Gastrocnemius medialis (tissue), 4 donors: ENCODE results near the gene NOC4L. TPM values are rescaled to one million over a fixed set of nuclear protein-coding genes. Genes with fewer than 3 reads are reported as not detected.

ENCODE experiments used
- ATAC-seq, 2 donors: fragments of 150-250 bp; one replicate each; pipeline ENCODE4 v1.9.1; 2016
- DNase-seq, 2 donors: peaks; one replicate each; pipeline ENCODE4 v3.0.0-alpha.2; 2019
- H3K27ac ChIP-seq, 4 donors: fragments of 200-600 bp; sonication (generic); 1 replicate in 1 of 4; 2 replicates in 3 of 4; pipeline ENCODE4 v1.5.1; 2016 to 2018; ENCODE audit warnings: mild to moderate bottlenecking in 2 of 4, moderate library complexity in 1 of 4
- H3K27me3 ChIP-seq, 3 donors: fragments of 200-600 bp; sonication (generic) in 2 of 3; 1 replicate in 1 of 3; 2 replicates in 2 of 3; pipeline versions ENCODE4 v1.5.1 to v1.6.0; 2016 to 2019; ENCODE audit warnings: mild to moderate bottlenecking in 1 of 3, moderate library complexity in 1 of 3
- H3K36me3 ChIP-seq, 2 donors: fragments of 200-600 bp; sonication (generic) in 1 of 2; one replicate each; pipeline ENCODE4 v1.5.1; 2017 to 2018
- H3K4me1 ChIP-seq, 2 donors: fragments of 200-600 bp; sonication (generic) in 1 of 2; one replicate each; pipeline ENCODE4 v1.5.1; 2016 to 2017; ENCODE audit warnings: mild to moderate bottlenecking in 2 of 2
- H3K4me3 ChIP-seq, 4 donors: fragments of 200-600 bp; sonication (generic) in 3 of 4; 1 replicate in 1 of 4; 2 replicates in 3 of 4; pipeline ENCODE4 v1.5.1; 2016 to 2019; ENCODE audit warnings: mild to moderate bottlenecking in 2 of 4
- H3K9me3 ChIP-seq, 3 donors: fragments of 200-600 bp; sonication (generic) in 2 of 3; 1 replicate in 1 of 3; 2 replicates in 2 of 3; pipeline ENCODE4 v1.5.1; 2016 to 2019
- POLR2A ChIP-seq, 2 donors: fragments of 450-650 bp; IDR thresholded peaks; one replicate each; pipeline ENCODE4 v1.6.1; 2017; ENCODE audit warnings: antibody characterized with exemption in 2 of 2, mild to moderate bottlenecking in 2 of 2, moderate library complexity in 2 of 2
- in situ Hi-C, 4 donors: fragments of 200-750 bp; cut with MboI; loops; one replicate each; pipeline versions ENCODE4 v1.15.0 to v1.8.0; 2017; ENCODE audit warnings: low sequenced_read_pairs in 4 of 4
- intact Hi-C: fragments of 100-400 bp; cut with DNase I; formaldehyde crosslinking; loops from one replicate; pipeline ENCODE4 v1.15.1; 2023; ENCODE audit warnings: low total_unique reads
- total RNA-seq, 4 donors: library from RNA; depleted of rRNA; stranded (reverse); fragments of >200 nt; gene quantifications; one replicate each; pipeline versions ENCODE4 v1.1.0 to v1.2.3, GENCODE V29; 2016
- TF ChIP-seq, protein P1 (sequence below), 5 experiments: fragments of 450-650 bp in 3 of 5; fragments of 200-600 bp in 2 of 5; sonication (generic) in 2 of 5; IDR thresholded peaks in 4 of 5; conservative IDR thresholded peaks in 1 of 5; 1 replicate in 4 of 5; 2 replicates in 1 of 5; pipeline ENCODE4 v1.5.1; 2016 to 2019; ENCODE audit warnings: antibody characterized with exemption in 5 of 5, mild to moderate bottlenecking in 3 of 5, moderate library complexity in 3 of 5

Gene NOC4L
- total RNA-seq, 4 donors from 2014 or later = 11.1 to 24.0 (median 21.2) TPM

DNA sequence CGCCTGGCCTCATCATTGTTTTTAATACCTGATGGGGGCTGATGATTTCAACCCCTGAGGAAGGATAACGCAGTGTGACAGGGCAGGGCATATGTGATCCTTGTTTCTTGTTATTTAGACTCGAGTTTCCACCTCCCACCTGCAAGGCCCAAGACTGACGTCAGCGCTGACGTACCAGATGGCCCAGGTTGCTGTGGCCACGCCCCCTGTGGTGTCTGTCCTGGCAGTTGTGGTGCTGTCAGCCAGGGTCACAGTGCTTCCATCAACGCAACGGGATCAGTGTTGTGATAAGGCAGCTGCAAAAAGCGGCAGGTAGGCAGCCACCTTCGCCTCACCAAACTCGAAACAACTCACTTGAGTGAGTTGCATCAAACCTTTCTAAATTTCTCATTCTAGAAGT is 18.5 kb upstream of the NOC4L start:
- no peak overlapping the region for H3K4me3 ChIP-seq
- no peaks in the 10 kb centered on the region for H3K27me3 ChIP-seq
- H3K36me3 ChIP-seq = peaks cover 0 to 69% of the 10 kb centered on the region in 2 donors
- no peak for DNase-seq
- intact Hi-C loops = no loop called here
- no peaks in the 10 kb centered on the region for H3K4me1 ChIP-seq
- ATAC-seq = no peak
- no peak overlapping the region for H3K27ac ChIP-seq
- no peaks in the 10 kb centered on the region for H3K9me3 ChIP-seq
- TF ChIP-seq, protein P1, sequence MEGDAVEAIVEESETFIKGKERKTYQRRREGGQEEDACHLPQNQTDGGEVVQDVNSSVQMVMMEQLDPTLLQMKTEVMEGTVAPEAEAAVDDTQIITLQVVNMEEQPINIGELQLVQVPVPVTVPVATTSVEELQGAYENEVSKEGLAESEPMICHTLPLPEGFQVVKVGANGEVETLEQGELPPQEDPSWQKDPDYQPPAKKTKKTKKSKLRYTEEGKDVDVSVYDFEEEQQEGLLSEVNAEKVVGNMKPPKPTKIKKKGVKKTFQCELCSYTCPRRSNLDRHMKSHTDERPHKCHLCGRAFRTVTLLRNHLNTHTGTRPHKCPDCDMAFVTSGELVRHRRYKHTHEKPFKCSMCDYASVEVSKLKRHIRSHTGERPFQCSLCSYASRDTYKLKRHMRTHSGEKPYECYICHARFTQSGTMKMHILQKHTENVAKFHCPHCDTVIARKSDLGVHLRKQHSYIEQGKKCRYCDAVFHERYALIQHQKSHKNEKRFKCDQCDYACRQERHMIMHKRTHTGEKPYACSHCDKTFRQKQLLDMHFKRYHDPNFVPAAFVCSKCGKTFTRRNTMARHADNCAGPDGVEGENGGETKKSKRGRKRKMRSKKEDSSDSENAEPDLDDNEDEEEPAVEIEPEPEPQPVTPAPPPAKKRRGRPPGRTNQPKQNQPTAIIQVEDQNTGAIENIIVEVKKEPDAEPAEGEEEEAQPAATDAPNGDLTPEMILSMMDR (IDR thresholded peaks at IDR 0.05 in 4 of 5, conservative IDR thresholded peaks at IDR 0.05 in 1 of 5) = no peak
- TF ChIP-seq POLR2A (IDR thresholded peaks at IDR 0.05) = no peak
- in situ Hi-C loops = no loop called here

GRCh38 chr12:132127041-132127440 is 17.2 kb upstream of the NOC4L start:
- H3K9me3 ChIP-seq = no peaks in the 10 kb centered on the region
- H3K36me3 ChIP-seq = peaks cover 0 to 61% of the 10 kb centered on the region in 2 donors
- in situ Hi-C loops (no loop called here), intact Hi-C loops (no loop called here)
- H3K27me3 ChIP-seq = no peaks in the 10 kb centered on the region
- TF ChIP-seq, protein P1 (IDR thresholded peaks at IDR 0.05 in 4 of 5, conservative IDR thresholded peaks at IDR 0.05 in 1 of 5) = no peak
- TF ChIP-seq POLR2A (IDR thresholded peaks at IDR 0.05) = no peak
- DNase-seq (no peak), ATAC-seq (no peak)
- H3K27ac ChIP-seq = no peak overlapping the region
- no peaks in the 10 kb centered on the region for H3K4me1 ChIP-seq
- no peak overlapping the region for H3K4me3 ChIP-seq

GRCh38 chr12:132129007-132129406 is 15.2 kb upstream of the NOC4L start:
- intact Hi-C loops = no loop called here
- peaks cover 0 to 51% of the 10 kb centered on the region in 2 donors for H3K36me3 ChIP-seq

DNA sequence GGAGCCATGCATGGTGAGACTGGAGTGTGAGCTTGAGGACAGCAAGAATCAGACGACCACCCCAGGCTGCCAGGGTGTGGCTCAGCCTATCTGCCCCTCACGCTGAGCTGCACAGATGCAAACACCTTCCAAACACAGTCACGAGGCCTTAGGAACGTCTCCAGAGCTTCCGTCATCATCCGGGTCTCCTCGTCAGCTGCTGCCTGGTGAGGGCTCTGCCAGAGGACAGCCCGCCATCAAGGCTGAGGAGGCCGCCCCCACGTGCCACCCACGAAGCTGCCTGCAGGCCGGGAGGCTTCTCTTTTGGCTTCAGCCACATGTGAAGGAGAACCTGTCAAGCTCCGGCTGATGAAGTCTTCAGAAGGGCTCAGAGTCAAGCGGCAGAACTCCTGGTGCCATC is 13.6 kb upstream of the NOC4L start:
- H3K4me1 ChIP-seq = no peaks in the 10 kb centered on the region
- intact Hi-C loops = no loop called here
- no peaks in the 10 kb centered on the region for H3K9me3 ChIP-seq
- H3K27me3 ChIP-seq = no peaks in the 10 kb centered on the region
- ATAC-seq = no peak
- in situ Hi-C loops = no loop called here
- DNase-seq = no peak
- peaks cover 0 to 35% of the 10 kb centered on the region in 2 donors for H3K36me3 ChIP-seq
- H3K4me3 ChIP-seq = no peak overlapping the region
- TF ChIP-seq, protein P1 (IDR thresholded peaks at IDR 0.05 in 4 of 5, conservative IDR thresholded peaks at IDR 0.05 in 1 of 5) = no peak
- TF ChIP-seq POLR2A (IDR thresholded peaks at IDR 0.05) = no peak
- no peak overlapping the region for H3K27ac ChIP-seq

More at GRCh38 chr12:132129007-132129406, 15.2 kb upstream of the NOC4L start:
- H3K4me3 ChIP-seq = no peak overlapping the region
- ATAC-seq = no peak
- no peak for TF ChIP-seq POLR2A (IDR thresholded peaks at IDR 0.05)
- TF ChIP-seq, protein P1 (IDR thresholded peaks at IDR 0.05 in 4 of 5, conservative IDR thresholded peaks at IDR 0.05 in 1 of 5) = no peak
- in situ Hi-C loops = no loop called here
- no peak overlapping the region for H3K27ac ChIP-seq
- H3K27me3 ChIP-seq = no peaks in the 10 kb centered on the region
- no peaks in the 10 kb centered on the region for H3K4me1 ChIP-seq
- no peak for DNase-seq
- no peaks in the 10 kb centered on the region for H3K9me3 ChIP-seq

- H3K27me3 ChIP-seq = no peaks in the 10 kb centered on the region
- no peak overlapping the region for H3K4me3 ChIP-seq
- H3K4me1 ChIP-seq = no peaks in the 10 kb centered on the region
- peaks cover 0 to 30% of the 10 kb centered on the region in 2 donors for H3K36me3 ChIP-seq
- ATAC-seq (no peak), DNase-seq (no peak)
- intact Hi-C loops (no loop called here), in situ Hi-C loops (no loop called here)
- H3K9me3 ChIP-seq = no peaks in the 10 kb centered on the region
- TF ChIP-seq POLR2A (IDR thresholded peaks at IDR 0.05) = no peak
- TF ChIP-seq, protein P1 (IDR thresholded peaks at IDR 0.05 in 4 of 5, conservative IDR thresholded peaks at IDR 0.05 in 1 of 5) = no peak
- no peak overlapping the region for H3K27ac ChIP-seq
These were observed 13.0 kb upstream of the NOC4L start for GRCh38 chr12:132131229-132131628.
